DMS53 (cell line): Measurements from ENCODE around the gene DLG2.

ENCODE experiments used
- DNase-seq: peaks from one replicate; lab custom pipeline; 2025; lab: John Stamatoyannopoulos, UW

DLG2 gene

DNA sequence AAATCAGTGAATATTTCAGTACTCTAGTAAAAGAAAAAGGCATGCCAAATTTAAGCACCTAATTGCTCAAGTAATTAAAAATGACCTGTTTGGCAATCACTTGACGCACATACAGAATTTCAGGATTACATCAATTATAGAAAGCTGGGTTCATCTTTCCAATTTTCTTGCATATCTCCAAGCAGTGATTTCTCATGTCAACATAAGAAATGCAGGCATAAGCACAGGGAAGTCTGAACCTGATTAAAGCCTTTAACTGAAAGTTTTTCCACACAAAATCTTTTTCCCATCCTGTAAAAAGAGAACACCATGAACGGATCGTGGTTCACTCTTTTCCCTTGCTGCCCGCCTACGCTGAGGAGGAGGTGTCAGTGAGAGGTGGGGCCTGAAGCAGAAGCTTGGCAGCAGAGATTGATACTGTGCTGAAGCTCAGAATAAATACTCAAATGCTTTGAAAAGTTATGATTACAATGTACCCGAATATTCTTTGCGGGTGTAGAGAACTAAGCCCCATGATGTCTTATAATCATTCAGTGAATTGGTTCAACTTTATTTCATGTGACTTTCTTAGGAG lies 1636.9 kb downstream of the DLG2 start:
- no peak for DNase-seq

GRCh38 chr11:83982825-83983224 lies 1644.3 kb downstream of the DLG2 start:
- DNase-seq, result no peak

DNA sequence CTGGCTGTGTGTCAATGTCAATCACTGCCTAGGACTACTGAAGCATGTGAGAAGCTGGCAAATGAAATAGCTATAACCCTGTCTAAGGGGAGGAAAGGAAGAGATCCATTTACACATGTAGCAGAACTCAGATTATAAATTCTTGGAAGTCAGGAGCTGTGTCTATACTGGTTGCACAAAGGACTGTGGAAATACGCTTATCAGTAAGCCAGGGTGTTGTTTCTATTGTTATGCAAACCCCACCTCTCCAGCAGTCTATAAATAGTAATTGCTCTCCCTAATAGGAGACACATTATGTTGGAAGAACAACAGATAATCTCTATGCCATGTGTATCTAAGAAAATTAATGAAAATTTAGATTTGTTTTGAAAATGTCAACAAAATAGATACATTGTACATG lies 1647.6 kb downstream of the DLG2 start:
- DNase-seq, result no peak

DNA sequence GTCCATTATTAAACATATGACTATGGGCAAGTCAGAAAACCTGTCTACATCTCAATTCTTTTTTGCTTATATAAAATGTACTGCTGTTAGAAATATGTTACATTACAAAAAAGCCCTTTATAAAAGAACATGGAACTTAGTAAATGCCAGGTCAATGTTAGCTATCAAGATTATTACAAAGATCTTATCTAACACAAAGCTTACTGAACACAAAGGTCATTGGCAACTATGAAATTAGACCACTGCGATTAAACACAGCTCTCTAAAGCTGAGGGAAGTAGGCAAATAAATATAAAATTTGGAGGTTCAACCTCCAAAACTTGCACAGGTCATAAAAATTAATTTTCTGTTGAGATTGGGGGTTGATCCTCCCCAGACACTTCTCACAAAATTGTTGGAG lies 1648.2 kb downstream of the DLG2 start:
- DNase-seq, result no peak

DNA sequence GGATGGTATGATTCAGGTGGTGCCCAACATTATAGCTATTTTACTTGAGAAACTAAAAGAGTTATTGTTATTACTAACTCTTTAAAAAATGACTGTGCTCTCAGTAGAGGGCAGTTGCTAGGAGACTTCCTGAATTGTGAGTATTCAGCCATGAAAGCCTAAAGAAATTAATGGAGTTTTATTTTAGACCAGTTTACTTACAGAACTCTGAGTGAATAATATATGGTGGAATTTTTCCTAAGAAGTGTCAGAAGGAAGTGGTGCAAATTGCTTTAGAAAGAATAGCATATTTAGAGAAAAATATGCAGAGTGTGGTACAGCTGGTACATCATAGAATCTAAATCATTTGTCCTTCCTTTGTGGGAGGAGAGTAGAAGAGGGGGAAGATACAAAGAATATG lies 1651.1 kb downstream of the DLG2 start:
- no peak for DNase-seq

DNA sequence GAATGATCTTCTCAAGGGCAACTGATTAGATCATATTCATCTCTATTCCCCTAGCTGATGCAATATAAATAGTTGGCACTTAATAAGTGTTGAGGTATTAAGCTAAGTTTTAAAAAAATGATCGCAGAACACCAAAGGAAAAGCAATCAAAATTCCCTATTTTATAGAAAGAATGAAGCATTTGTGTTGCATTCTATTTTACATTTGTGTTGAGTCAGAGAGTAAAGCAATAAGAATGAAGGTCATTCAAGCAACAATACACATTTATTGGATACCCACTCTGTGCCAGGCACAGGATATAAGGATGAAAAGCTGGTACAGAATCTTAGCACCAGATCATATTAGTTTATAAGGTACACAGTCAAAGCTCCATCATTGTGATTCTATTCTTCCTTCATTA lies 1654.6 kb downstream of the DLG2 start:
- no peak for DNase-seq

DNA sequence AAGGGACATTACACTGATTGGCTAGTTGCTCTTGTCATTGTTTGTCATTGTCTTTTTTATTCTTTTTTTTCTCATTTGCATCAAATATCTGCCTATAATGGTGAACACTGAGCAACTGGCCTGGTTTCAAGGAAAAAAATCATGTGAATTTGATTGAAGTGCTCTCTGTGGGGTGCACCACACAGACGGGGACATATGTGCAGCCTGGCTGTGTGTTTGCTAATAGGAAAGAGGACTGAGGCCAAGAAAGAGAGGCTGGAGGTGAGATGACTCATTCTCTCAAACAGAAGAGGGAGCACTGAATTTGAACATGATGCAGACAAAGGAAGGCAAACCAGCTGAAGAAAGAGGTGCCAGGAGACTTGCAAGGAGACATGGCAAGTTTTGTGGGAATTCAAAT lies 1656.1 kb downstream of the DLG2 start:
- peak; percentile 80 for DNase-seq

DNA sequence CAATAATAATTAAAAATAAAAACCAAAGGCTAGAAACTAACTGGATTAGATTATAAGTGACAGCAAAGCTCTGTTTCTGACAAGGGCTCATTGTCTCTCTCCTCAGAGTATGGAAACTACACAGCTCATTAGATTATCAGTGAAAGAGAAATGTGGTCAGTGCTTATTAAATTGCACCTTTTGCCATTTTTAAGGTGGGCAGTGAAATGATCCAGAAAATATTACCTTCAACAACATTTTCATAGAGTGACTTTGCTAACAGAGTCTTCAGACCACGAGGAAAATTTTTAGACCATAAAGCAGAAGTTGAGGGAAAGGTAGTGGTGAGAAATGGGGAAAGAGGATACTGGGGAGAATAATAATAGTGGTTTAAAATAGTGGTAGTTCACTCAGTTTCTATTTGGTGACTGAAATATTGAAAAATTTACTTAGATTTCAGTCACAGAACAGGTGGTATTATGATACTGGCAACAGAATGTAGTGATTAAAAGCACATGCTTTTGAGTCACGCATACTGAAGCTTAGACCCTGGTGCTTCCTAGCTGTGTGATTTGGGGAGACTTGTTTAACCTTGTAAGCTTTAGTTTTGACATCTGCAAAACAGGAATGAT lies 1657.0 kb downstream of the DLG2 start:
- no peak for DNase-seq

- DNase-seq, result no peak
Observed at GRCh38 chr11:83957038-83957900, 1669.9 kb downstream of the DLG2 start.

DNA sequence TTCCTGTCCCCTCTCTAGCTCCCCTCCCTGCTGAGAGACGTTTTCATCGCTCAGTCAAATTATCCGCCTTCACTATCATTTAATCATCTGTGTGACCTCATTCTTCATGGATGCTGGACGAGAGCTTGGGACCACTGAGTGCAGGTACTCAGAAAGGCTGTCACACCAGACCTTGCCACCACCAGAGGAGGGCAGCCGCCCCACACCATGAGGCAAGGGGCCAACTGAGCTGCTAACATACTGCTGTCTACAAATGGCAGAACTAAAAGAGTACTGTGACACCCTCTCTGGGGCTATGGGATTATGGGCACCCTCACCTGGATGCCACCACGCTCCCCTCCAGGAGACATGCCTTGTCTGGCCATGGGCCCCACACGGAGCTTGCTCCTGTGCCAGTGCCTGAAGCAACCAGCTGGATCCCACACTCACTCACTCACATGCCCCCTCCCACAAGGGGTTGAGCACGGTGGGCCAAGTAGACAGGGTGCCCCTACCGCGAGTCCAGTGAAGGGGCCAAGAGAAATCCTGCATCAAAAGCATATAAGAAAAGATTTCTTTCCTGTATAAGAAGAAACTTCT lies 1670.9 kb downstream of the DLG2 start:
- no peak for DNase-seq

- no peak for DNase-seq
Observed at GRCh38 chr11:83954780-83955179, 1672.4 kb downstream of the DLG2 start.

- DNase-seq, result peak; percentile 55
Observed at GRCh38 chr11:83951521-83951920, 1675.6 kb downstream of the DLG2 start.

- DNase-seq, result no peak
Observed at GRCh38 chr11:83948200-83948599, 1678.9 kb downstream of the DLG2 start.

DNA sequence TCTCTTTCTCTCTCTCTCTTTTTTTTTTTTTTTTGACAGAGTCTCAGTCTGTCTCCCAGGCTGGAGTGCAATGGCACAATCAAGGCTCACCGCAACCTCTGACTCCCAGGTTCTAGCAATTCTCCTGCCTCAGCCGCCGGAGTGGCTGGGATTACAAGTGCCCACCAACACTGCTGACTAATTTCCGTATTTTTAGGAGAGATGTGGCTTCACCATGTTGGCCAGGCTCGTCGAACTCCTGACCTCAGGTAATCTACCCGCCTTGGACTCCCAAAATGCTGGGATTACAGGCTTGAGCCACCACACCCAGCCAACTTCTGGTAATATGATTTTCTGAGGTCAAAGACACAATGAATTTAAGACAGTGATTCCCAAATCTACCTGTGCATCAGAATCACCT lies 1681.2 kb downstream of the DLG2 start:
- no peak for DNase-seq

GRCh38 chr11:83941050-83941449 lies 1686.1 kb downstream of the DLG2 start:
- DNase-seq, result no peak

GRCh38 chr11:83938148-83938547 lies 1689.0 kb downstream of the DLG2 start:
- peak; percentile 42 for DNase-seq

- DNase-seq, result no peak
Observed at GRCh38 chr11:83933008-83933407, 1694.1 kb downstream of the DLG2 start.

GRCh38 chr11:83927422-83927821 lies 1699.7 kb downstream of the DLG2 start:
- no peak for DNase-seq

DNA sequence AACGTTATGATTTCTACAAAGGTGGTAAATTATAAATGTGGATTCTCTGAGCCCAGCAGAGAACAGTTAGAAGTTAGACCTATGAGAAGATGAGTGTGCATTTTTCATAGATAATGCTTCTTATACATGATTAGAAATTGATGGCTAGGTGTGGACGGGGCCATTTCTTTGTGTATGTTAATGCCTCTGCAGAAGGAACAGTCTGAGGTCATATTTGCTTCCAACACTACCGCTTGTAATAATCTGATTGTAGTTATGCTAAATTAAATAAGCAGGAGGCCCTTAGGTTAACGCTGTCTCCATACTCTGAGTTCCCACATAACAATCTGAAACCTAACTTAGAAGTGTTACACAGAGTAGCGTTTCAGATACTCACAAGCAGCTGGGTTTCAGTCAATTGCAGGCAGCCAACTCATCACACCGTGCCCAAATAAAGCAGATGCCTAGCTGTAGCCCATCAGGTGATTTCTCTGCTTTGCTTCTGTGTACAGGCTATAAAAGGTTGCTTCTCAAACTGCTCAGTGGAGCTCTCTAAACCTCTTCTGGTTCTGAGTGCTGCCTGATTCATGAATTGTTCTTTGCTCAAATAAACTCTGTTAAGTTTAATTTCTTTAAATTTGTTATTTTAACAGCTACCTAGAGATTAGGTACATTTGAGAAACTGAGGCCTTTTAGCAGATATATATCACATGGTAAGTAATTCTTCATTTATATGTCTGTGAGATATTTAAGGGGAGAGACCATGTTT lies 1702.2 kb downstream of the DLG2 start:
- no peak for DNase-seq

DNA sequence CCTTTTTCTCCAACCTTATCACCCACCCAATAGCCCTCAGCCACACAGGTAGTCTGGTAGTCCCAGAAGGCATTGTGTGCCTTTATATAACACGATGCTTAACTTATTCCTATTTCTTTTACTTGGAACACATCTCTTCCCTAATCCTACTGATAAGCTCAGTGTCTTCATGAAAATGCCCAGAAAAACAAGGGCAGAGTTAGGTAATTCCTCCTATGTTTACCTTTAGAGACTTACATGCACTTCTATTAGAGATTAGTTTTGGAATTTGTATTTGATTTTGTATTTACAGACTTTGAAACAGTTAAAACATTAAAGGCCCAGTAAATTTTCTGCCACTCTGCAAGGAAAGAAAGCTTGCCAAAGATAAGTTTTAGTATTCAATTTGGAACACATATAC lies 1703.2 kb downstream of the DLG2 start:
- no peak for DNase-seq

DNA sequence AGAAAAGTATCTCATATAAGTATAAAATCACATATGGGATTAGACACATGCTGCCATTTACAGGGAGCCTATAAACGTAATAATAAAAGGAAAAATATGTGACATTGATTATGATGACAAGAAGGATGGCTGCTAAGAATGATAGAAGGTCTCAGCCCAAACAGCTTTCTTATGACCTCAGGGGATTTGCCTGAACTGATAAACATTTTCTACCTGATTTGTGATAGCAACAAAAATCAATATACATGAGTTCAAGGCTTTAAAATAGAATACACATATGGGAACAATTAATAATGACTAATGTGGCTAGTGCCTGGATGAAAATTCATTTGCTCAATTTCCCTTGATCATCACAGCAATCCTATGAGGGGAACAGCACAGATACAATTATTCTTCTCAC lies 1704.2 kb downstream of the DLG2 start:
- DNase-seq, result no peak

DNA sequence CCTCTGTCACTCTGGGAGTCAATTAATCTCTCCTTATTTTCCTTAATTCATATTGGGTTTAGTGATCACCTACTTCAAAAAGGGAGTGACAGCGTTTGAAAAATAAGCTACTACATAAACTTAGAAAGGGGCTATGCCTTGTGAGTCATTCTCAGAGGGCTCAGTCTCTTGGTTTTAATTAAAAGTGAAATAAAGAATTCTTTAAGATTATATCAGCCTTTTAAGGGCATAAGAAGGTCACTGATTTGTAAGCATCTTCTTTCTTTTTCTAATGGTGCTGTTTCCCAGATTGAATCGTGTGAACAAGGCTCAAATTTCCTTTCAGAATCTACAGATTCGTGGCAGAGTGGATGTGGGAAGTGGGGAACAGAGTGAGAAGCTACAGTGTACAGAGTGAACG lies 1704.8 kb downstream of the DLG2 start:
- no peak for DNase-seq
